HTERT RPE-1 (cell line): Measurements from ENCODE around the gene GCGR.

ENCODE experiments used
- in situ Hi-C: fragments of 300-500 bp; cut with MboI; formaldehyde crosslinking; loops from 4 replicates; pipeline ENCODE4 v1.14.3; 2020; ENCODE audit warnings: low sequenced_read_pairs

GCGR gene

GRCh38 chr17:81845881-81846742, 42.2 kb downstream of the GCGR start:
- in situ Hi-C loops: no loop called here

DNA sequence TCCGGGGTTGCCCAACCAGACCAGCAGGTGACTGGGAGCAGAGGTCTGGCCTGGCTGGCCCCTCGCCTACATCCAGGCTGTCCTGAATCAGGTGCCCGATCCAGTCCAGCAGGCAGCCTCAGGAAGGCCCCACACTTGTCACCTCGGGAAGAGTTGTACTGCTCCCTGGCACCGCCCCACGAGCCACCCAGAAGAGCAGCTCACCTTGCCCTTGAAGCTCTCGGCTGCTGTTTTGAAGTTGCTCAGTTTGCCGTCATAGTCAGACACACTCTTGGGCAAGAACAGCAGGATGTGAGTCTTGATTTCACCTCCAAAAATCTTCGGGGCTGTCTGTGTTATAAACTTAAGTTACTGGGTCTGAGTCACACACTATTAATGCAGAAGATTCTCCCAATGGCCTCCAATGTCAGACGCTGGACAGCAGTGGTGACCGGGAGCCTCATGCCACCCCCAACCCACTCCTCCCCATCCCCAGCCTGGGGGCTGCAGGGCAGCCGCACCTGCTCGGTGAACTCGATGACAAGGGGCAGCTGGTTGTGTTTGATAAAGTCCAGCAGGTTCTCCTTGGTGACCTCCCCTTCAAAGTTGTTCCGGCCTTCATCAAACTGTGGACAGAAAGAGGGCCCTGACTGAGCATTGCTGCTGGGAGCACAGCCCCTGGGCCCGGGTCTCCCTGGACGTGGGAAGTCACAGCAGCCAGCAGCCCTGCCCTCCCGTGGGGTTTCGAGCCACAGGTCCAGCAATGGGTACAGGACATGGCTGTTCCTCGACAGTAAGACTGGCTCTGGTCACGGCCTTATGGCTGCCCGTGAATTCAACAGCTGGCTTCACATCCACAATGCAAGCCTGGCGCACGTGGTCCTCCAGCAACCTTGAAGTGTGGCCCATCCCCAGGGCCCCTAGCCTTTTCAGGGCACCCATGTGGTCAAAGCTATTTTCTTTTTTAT, 43.1 kb downstream of the GCGR start:
- in situ Hi-C loops: no loop called here

GRCh38 chr17:81849457-81849856, 45.5 kb downstream of the GCGR start:
- in situ Hi-C loops: no loop called here

DNA sequence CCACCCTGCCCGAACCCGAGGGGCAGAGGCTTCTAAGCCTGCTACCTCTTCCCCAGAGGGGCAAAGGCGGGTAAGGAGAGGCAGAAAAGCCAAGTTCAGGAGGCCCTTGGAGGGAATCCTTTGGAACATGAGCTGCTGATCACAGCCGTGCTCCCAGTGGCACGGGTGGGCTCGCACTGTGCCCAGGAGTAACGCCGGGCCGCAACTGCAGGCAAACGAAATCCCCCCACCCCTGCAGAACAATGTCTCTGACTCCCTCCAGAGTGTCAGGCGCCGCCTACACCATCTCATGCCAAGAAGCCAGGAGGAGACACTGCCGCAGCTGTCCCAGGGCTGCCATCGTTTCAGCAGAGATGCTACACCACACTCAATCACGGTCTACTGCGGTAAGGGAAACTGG, 47.5 kb downstream of the GCGR start:
- in situ Hi-C loops: no loop called here

GRCh38 chr17:81852237-81852636, 48.3 kb downstream of the GCGR start:
- in situ Hi-C loops: no loop called here

DNA sequence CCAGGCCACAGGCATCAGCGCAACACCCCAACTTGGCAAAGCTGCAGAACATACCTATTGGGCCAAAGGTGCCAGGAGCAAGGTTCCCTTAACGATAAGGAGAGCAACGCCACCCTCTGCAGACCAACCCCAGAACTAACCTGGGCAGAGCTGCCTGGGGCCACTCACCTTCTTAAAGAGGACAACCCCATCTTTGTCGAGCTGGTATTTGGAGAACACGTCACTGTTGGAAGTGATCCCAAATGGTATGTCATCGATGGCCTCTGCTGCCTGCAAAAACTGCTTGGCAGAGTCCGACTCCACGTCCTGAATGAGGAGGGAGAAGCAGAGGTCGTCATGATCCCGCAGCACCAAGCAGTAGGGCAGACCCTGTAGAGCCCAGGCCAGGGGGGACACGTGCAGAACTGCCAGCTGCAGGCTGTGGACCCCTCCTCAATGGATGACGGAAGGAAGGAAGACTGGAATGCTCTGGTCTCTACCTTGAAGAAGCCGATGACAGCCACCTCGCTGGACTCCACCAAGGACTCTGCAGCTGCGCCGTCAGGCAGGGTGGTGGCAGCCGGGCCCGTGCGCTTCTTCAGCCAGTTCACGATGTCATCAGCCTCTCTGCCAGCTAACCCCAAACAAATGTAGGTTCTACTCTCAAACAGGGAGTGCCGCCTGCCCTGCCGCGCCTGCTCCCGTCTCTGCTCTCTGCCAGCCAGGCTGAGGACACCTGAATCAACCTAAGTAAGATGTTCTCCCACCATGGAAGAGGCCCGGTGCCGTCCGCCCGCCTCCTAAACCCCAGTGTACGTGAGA, 51.2 kb downstream of the GCGR start:
- in situ Hi-C loops: no loop called here

DNA sequence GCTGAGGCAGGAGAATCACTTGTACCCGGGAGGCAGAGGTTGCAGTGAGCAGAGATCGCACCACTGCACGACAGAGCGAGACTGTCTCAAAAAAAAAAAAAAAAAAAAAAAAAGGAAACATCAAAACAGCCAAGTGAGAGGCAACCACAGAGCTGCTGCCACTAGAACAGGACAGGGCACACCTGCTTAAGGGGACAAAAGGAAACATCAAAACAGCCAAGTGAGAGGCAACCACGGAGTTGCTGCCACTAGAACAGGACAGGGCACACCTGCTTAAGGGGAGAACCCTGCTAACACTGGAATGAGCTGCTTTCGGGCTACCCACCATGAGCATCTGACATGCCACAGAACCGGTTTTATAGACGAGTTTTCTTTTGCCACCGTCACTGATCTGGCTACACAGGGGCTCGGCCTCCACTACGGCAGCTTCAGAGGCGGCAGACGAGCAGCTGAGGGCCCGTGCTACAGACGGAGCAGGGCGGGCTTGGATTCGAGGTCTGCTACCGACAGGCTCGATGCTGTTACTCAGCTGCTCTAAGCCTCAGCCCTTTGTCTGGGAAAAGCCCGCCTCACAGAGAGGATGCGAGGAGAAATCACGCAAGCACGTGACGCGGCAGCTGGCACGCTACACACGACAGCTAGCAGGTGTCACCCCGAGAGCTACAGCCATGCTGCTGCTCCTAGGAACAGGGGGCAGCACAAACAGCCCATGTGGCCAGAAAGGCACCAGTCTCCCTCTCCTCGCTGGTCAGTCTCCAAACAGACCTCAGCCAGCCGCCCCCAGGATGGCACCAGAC, 54.4 kb downstream of the GCGR start:
- in situ Hi-C loops: no loop called here

- in situ Hi-C loops: no loop called here
These were observed 55.3 kb downstream of the GCGR start for GRCh38 chr17:81858967-81859905.

GRCh38 chr17:81859906-81860755, 56.2 kb downstream of the GCGR start, which contains the start of gene P4HB:
P4HB (minus strand) TSS chr17:81860535; CDS start chr17:81860471, 64 bp downstream.
- in situ Hi-C loops: no loop called here

DNA sequence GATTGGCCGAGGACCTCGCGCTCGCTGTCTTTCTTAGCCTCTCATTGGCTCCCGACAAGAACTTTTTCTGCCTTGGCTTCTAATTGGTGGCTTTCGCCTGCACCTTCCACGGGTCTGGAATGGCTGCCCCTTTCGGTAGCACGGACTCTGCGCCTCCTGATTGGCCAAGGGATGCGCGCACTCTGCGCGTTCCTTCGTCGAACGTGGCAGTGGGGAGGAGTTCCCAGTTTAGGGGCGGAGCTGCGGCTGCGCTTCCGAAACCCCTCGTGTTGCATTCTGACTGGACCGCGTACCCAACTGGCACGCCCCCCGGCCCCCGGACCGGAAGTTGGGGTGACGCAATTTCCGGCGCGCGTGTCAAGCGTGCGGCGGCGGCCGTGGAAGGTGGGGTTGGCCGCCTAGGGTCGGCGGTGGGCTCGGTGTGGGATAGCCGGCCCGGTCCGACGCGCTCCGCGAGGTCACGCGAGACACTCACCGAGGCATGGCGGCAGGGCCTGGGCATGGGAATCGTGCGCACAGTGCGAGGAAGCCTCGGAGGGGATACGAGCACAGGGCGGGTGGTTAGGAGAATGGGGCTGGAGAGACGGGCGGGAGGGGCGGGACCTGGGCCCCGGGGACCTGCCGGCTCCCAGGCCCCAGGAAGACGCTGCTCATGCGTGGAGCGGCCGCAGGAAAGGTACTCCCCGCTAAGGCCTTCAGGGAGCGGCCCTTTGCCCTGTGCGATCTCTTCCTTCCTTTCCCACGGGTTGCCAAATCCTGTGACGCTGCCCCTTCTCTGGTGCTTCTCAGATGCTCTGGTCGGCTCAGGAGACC, 57.0 kb downstream of the GCGR start:
- in situ Hi-C loops: no loop called here

DNA sequence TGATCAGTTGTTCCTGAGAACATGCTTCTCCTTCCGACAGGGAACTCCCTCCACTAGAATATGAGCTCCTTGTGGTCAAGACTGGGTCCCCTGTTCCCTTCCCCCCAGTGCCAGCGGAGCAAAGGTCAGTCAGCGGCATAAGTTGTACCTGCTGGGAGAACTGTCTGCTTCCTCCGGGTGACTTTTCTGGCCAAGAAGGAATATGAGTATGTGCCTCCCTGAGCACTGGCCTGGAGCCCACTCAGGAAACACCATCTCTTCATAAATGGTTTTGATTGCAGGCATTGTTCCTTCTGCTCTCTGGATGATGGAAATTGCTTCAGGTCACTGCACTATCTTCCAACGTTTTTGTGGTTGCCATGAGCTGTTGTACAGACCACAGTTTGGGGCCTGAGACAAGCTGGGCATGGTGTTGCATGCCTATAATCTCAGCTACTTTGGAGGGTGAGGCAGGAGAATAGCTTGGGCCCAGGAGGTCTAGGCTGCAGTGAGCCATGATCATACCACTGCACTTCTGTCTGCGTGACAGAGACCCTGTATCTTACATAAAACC, 59.2 kb downstream of the GCGR start:
- in situ Hi-C loops: no loop called here
